Transverse colon (tissue), 4 donors: ENCODE measurements around the gene ZNF296. TPM values are rescaled to one million over a fixed set of nuclear protein-coding genes. Genes with fewer than 3 reads are reported as not detected.

Experiments
- DNase-seq: peaks from one replicate; pipeline ENCODE4 v3.0.0-alpha.2; 2019
- H3K27ac ChIP-seq, 4 donors: fragments of 200-600 bp; sonication (generic); 2 replicates each; pipeline ENCODE4 v1.5.1; 2016 to 2018; ENCODE audit warnings: inconsistent platforms in 4 of 4
- H3K27me3 ChIP-seq: fragments of 200-600 bp; sonication (generic); 2 replicates; pipeline ENCODE4 v1.5.1; 2017; ENCODE audit warnings: inconsistent platforms
- H3K36me3 ChIP-seq, 4 donors: fragments of 200-600 bp; sonication (generic); 2 replicates each; pipeline ENCODE4 v1.5.1; 2017 to 2019; ENCODE audit warnings: inconsistent platforms in 4 of 4
- H3K4me1 ChIP-seq, 4 donors: fragments of 200-600 bp; sonication (generic); 2 replicates each; pipeline ENCODE4 v1.5.1; 2017 to 2020; ENCODE audit warnings: inconsistent platforms in 4 of 4
- H3K4me3 ChIP-seq, 4 donors: fragments of 200-600 bp; sonication (generic); 1 replicate in 1 of 4; 2 replicates in 3 of 4; pipeline versions ENCODE4 v1.5.1 to v1.6.1; 2017 to 2019; ENCODE audit warnings: inconsistent platforms in 4 of 4
- H3K9me3 ChIP-seq, 2 donors: fragments of 200-600 bp; sonication (generic); 2 replicates each; pipeline ENCODE4 v1.5.1; 2017 to 2019; ENCODE audit warnings: inconsistent platforms in 2 of 2
- EP300 ChIP-seq: sonication (generic); formaldehyde crosslinking; IDR thresholded peaks from one replicate; pipeline ENCODE4 v1.6.1; 2017; ENCODE audit warnings: antibody characterized with exemption, low read depth
- POLR2A ChIP-seq: fragments of 450-650 bp; IDR thresholded peaks from one replicate; pipeline ENCODE4 v1.6.1; 2016; ENCODE audit warnings: antibody characterized with exemption, mild to moderate bottlenecking, moderate library complexity
- POLR2AphosphoS5 ChIP-seq, 3 donors: sonication (generic); formaldehyde crosslinking; IDR thresholded peaks; one replicate each; pipeline ENCODE4 v1.6.1; 2016; ENCODE audit warnings: antibody characterized with exemption in 3 of 3
- WGBS, 2 donors: methylation state at CpG; one replicate each; pipeline ENCODE4 v1.1.5; 2018; ENCODE audit warnings: low coverage in 1 of 2; 5-methylcytosine and 5-hydroxymethylcytosine counted together
- in situ Hi-C, 4 donors: fragments of 200-750 bp; cut with MboI; loops; one replicate each; pipeline versions ENCODE4 v1.15.0 to v1.15.1; 2017; ENCODE audit warnings: low sequenced_read_pairs in 3 of 4, low pct_ligation_motif_present in 1 of 4, low pct_unique_long_range_greater_than_20kb in 1 of 4
- intact Hi-C: fragments of 100-400 bp; cut with DNase I; formaldehyde crosslinking; loops from one replicate; pipeline ENCODE4 v1.15.1; 2023; ENCODE audit warnings: low total_unique reads
- total RNA-seq, 4 donors: library from RNA; depleted of rRNA; stranded (reverse); fragments of >200 nt; gene quantifications; one replicate each; pipeline ENCODE4 v1.1.0, GENCODE V29; 2016
- TF ChIP-seq, protein P1 (sequence below), 5 experiments: fragments of 200-600 bp in 3 of 5; fragments of 450-650 bp in 2 of 5; sonication (generic) in 3 of 5; IDR thresholded peaks; 1 replicate in 2 of 5; 2 replicates in 3 of 5; pipeline ENCODE4 v1.5.1; 2016 to 2017; ENCODE audit warnings: antibody characterized with exemption in 5 of 5, inconsistent platforms in 3 of 5, mild to moderate bottlenecking in 2 of 5, moderate library complexity in 1 of 5

Gene ZNF296
- total RNA-seq, 4 donors from 2014 or later, result 0.75 to 5.8 (median 3.5) TPM

DNA sequence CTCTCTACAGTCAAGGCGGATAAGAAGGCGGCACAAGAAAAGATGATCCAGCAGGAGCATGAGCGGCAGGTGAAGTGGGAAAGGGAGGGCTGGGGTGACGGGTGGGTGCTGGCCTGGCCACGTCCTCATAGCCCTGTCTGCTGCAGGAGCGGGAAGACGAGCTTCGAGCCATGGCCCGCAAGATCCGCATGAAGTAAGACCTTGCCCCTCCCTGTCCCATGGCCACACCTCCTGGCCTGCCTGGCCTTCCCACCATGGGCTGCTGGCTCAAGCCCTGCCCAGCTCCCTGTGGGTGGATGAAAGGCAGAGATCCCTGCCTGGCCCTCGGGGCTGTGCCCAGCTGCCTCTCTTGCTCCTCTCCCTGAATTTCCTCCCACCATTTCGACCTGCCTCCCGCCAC is 7.2 kb downstream of the ZNF296 start:
- whole genome bisulfite sequencing, 2 donors, result 74% methylated on average over 13 of the region's 13 CpGs; no CpG with 5 or more reads in 1 of the 2 donors
- H3K4me1 ChIP-seq, result no peaks in the 10 kb centered on the region
- no peak overlapping the region for H3K4me3 ChIP-seq
- no peaks in the 10 kb centered on the region for H3K27me3 ChIP-seq
- in situ Hi-C loops (loop anchor here in 2 of 4 donors (5.0 to 10.0 kb wide), 2 partner anchors 84 to 87 kb away; no protein-coding TSS in a partner anchor), intact Hi-C loops (no loop called here)
- no peaks in the 10 kb centered on the region for H3K9me3 ChIP-seq
- no peak overlapping the region for H3K27ac ChIP-seq
- TF ChIP-seq POLR2AphosphoS5 (IDR thresholded peaks at IDR 0.05), result no peak
- TF ChIP-seq, protein P1, sequence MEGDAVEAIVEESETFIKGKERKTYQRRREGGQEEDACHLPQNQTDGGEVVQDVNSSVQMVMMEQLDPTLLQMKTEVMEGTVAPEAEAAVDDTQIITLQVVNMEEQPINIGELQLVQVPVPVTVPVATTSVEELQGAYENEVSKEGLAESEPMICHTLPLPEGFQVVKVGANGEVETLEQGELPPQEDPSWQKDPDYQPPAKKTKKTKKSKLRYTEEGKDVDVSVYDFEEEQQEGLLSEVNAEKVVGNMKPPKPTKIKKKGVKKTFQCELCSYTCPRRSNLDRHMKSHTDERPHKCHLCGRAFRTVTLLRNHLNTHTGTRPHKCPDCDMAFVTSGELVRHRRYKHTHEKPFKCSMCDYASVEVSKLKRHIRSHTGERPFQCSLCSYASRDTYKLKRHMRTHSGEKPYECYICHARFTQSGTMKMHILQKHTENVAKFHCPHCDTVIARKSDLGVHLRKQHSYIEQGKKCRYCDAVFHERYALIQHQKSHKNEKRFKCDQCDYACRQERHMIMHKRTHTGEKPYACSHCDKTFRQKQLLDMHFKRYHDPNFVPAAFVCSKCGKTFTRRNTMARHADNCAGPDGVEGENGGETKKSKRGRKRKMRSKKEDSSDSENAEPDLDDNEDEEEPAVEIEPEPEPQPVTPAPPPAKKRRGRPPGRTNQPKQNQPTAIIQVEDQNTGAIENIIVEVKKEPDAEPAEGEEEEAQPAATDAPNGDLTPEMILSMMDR (IDR thresholded peaks at IDR 0.05), result no peak
- TF ChIP-seq POLR2A, result no peak
- TF ChIP-seq EP300, result no peak
- DNase-seq, result no peak
- peaks cover 0 to 57% (median 21%) of the 10 kb centered on the region in 4 donors for H3K36me3 ChIP-seq

DNA sequence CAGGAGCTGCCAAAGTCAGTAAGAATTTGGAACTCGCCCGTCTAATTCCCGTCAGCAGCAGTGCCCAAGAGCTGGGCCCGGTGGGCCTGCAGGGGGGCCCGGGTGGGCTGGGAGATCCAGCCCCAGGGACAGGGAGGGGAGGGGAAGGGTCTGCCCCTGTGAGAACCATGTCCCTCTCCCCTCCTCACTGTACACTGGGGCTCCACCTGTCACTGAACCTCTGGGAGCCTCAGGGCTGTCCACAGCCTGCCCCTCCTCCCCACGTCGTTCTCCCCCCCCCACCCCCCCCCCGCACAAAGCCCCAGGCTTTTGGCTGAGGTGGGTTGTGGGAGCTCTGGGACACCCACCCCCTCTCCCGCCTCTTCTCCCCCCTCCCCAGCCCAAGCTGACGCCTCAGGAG is 8.2 kb downstream of the ZNF296 start:
- no peak for DNase-seq
- in situ Hi-C loops, result loop anchor here in 2 of 4 donors (5.0 to 10.0 kb wide), 2 partner anchors 83 to 86 kb away; no protein-coding TSS in a partner anchor
- Histone ChIP-seq H3K4me3 (no peak overlapping the region), H3K36me3 (peaks cover 0 to 63% (median 26%) of the 10 kb centered on the region in 4 donors), H3K27me3 (no peaks in the 10 kb centered on the region), H3K9me3 (no peaks in the 10 kb centered on the region), H3K4me1 (no peaks in the 10 kb centered on the region), H3K27ac (no peak overlapping the region)
- intact Hi-C loops, result no loop called here
- WGBS, 2 donors, result 92% methylated on average over 7 of the region's 10 CpGs; no CpG with 5 or more reads in 1 of the 2 donors
- TF ChIP-seq POLR2AphosphoS5 (IDR thresholded peaks at IDR 0.05), result no peak
- TF ChIP-seq EP300, result no peak
- no peak for TF ChIP-seq POLR2A
- TF ChIP-seq, protein P1 (IDR thresholded peaks at IDR 0.05), result no peak

DNA sequence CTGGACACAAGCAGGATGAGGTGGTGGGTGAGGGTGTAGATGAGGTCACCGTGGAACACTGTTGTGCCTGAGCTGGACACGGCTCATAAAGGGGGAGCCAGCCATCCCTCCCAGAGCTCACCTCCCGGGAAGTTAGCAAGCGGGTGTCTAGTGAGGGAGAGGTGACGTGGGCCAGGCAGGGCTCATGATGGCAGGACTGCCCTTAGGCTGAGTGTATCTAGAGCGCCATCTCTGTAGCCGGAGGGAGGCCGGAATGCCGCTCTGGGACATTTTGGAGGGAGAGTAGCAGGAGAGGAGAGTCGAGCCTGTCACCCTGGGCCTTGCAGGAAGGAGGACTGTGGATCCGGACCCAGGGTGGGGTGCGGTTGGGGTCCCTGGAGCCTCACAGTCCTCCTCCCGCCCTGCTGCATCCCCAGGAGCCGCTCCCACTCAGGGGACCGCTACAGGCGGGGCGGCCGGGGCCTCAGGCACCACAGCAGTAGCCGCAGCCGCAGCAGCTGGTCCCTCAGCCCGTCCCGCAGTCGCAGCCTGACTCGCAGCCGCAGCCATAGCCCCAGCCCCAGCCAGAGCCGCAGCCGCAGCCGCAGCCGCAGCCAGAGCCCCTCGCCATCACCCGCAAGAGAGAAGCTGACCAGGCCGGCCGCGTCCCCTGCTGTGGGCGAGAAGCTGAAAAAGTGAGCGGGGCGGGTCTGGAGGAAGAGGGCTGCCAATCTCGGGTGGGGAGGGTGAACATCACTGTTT is 9.2 kb downstream of the ZNF296 start:
- no peaks in the 10 kb centered on the region for H3K4me1 ChIP-seq
- no peaks in the 10 kb centered on the region for H3K9me3 ChIP-seq
- no peak overlapping the region for H3K4me3 ChIP-seq
- in situ Hi-C loops (loop anchor here in 2 of 4 donors (5.0 to 10.0 kb wide), 2 partner anchors 82 to 85 kb away; no protein-coding TSS in a partner anchor), intact Hi-C loops (no loop called here)
- H3K27me3 ChIP-seq, result no peaks in the 10 kb centered on the region
- H3K27ac ChIP-seq, result no peak overlapping the region
- no peak for TF ChIP-seq POLR2A
- TF ChIP-seq, protein P1 (IDR thresholded peaks at IDR 0.05), result no peak
- TF ChIP-seq EP300, result no peak
- no peak for DNase-seq
- 96% methylated on average over 38 of the region's 38 CpGs; no CpG with 5 or more reads in 1 of the 2 donors for WGBS, 2 donors
- peaks cover 0 to 62% (median 26%) of the 10 kb centered on the region in 4 donors for H3K36me3 ChIP-seq

DNA sequence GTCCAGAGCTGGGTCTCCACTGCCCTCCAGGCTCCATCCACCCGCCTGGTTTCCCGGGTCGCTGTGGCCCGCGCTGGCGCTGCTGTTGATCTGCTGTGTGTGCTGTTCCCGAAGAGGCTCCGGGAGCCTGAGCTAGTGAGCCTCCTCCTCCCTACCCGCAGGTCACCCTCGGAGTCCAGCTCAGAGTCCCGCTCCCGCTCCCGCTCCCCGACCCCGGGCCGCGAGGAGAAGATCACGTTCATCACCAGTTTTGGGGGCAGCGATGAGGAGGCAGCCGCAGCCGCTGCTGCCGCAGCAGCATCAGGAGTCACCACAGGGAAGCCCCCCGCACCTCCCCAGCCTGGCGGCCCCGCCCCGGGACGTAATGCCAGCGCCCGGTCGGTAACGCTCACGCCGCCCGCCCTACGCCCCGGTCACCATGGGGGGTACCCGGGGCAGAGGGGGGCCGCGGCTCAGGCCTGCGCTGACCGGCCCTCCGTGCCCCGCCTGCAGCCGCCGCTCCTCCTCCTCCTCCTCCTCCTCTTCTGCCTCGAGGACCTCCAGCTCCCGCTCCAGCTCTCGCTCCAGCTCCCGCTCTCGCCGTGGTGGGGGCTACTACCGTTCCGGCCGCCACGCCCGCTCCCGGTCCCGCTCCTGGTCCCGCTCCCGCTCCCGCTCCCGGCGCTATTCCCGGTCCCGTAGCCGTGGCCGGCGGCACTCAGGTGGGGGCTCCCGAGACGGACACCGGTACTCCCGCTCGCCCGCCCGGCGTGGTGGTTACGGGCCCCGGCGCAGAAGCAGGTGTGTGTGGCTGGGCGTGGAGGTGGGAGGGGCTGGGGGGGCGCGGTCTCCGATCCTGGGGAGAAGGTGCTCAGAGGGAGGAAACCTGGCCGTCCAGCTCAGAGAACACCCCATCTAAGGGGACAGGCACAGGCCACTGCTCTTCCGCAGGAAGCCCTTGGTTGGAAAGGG is 12.2 kb downstream of the ZNF296 start:
- 95% methylated on average over 85 of the region's 85 CpGs; no CpG with 5 or more reads in 1 of the 2 donors for WGBS, 2 donors
- Histone ChIP-seq H3K4me1 (no peaks in the 10 kb centered on the region), H3K27ac (no peak overlapping the region), H3K4me3 (no peak overlapping the region), H3K9me3 (no peaks in the 10 kb centered on the region), H3K36me3 (peaks cover 0 to 52% (median 26%) of the 10 kb centered on the region in 4 donors), H3K27me3 (no peaks in the 10 kb centered on the region)
- in situ Hi-C loops, result loop anchor here in 1 of 4 donors (10.0 kb wide), 1 partner anchor 79 kb away; no protein-coding TSS in a partner anchor
- no peak for TF ChIP-seq POLR2AphosphoS5 (IDR thresholded peaks at IDR 0.05)
- TF ChIP-seq, protein P1 (IDR thresholded peaks at IDR 0.05), result no peak
- TF ChIP-seq POLR2A, result no peak
- no peak for TF ChIP-seq EP300
- intact Hi-C loops, result no loop called here
- no peak for DNase-seq
